HEK293T (cell line): Measurements from ENCODE around the gene DOCK9.

ENCODE experiments used
- BHLHE40 ChIP-seq: fragments of 450-650 bp; IDR thresholded peaks from 2 replicates; pipeline ENCODE4 v1.6.1; 2016; ENCODE audit warnings: mild to moderate bottlenecking, moderate library complexity, borderline replicate concordance
- TF ChIP-seq, protein P1 (sequence below): fragments of 450-650 bp; IDR thresholded peaks from 2 replicates; pipeline ENCODE4 v1.6.1; 2016

DNA sequence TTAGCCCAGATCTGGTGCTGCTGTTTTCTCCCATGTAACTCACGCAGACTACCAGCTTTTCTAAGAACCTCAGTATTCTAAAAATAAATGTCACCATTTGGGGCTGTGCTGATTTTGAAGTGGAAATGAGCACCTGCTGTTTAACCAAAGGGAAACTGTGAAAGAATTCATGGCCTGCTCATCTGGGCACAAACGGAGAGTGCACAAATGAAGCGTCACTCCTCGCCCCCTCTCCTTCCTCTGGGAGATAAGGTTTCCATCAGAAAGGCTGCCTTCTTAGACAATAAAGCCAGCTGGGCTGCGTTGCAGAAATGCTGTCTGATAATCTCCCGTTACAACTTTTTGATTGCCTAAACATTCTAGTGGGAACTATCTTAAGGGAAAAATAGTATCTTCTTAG, 151.7 kb downstream of the DOCK9 start:
- TF ChIP-seq, protein P1, sequence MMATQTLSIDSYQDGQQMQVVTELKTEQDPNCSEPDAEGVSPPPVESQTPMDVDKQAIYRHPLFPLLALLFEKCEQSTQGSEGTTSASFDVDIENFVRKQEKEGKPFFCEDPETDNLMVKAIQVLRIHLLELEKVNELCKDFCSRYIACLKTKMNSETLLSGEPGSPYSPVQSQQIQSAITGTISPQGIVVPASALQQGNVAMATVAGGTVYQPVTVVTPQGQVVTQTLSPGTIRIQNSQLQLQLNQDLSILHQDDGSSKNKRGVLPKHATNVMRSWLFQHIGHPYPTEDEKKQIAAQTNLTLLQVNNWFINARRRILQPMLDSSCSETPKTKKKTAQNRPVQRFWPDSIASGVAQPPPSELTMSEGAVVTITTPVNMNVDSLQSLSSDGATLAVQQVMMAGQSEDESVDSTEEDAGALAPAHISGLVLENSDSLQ, result no peak
- no peak for TF ChIP-seq BHLHE40
